Measurements from ENCODE around the gene CTSZ. TPM values are rescaled to one million over a fixed set of nuclear protein-coding genes. Genes with fewer than 3 reads are reported as not detected.

CTSZ gene
- polyA plus RNA-seq, 4 donors = 82.7 to 277 (median 183) TPM

- no peaks in the 10 kb centered on the region for H3K9me3 ChIP-seq (ENCODE audit: control insufficient read depth in 2 of 2, insufficient read depth in 1 of 2, low read depth in 1 of 2, low read length in 1 of 2)
- no peak overlapping the region for H3K27ac ChIP-seq (ENCODE audit: low read depth in 1 of 3, low read length in 2 of 3)
- peaks cover 0 to 10% (median 6%) of the 10 kb centered on the region in 3 donors for H3K4me1 ChIP-seq (ENCODE audit: control insufficient read depth in 3 of 3, insufficient read depth in 2 of 3, low read depth in 1 of 3, low read length in 2 of 3)
- peak overlapping the region; percentile 65 to 96 (median 87) for H3K4me3 ChIP-seq (ENCODE audit: low read depth in 1 of 3, low read length in 3 of 3)
- WGBS, 3 donors = 8 to 18% (median 18%) methylated on average over 29 of the region's 29 CpGs
- H3K27me3 ChIP-seq (ENCODE audit: control insufficient read depth in 3 of 3, insufficient read depth in 3 of 3, low read length in 3 of 3) = no peaks in the 10 kb centered on the region
- peaks cover 0 to 6% (median 3%) of the 10 kb centered on the region in 3 donors for H3K36me3 ChIP-seq (ENCODE audit: control insufficient read depth in 3 of 3, insufficient read depth in 2 of 3, low read depth in 1 of 3, low read length in 3 of 3)
- FAIRE-seq (no peak), DNase-seq (peak; percentile 31 to 69)
Observed at GRCh38 chr20:58981628-58982364, 25.3 kb downstream of the CTSZ start.

GRCh38 chr20:58980711-58981627 is 26.1 kb downstream of the CTSZ start, which contains the start of gene NELFCD:
Gene NELFCD, plus strand, starts transcription at chr20:58981256. Its CDS starts 54 bp downstream, at chr20:58981310.
- 2 to 4% (median 4%) methylated on average over 43 to 109 of the region's 109 CpGs for WGBS, 3 donors
- Histone ChIP-seq H3K27ac (ENCODE audit: low read depth in 1 of 3, low read length in 2 of 3) (peak within 1 kb of the TSS; percentile 56 to 88 (median 60)), H3K4me3 (ENCODE audit: low read depth in 1 of 3, low read length in 3 of 3) (peak within 1 kb of the TSS; percentile 67 to 96 (median 87)), H3K9me3 (ENCODE audit: control insufficient read depth in 2 of 2, insufficient read depth in 1 of 2, low read depth in 1 of 2, low read length in 1 of 2) (peaks cover 0 to 6% of the 10 kb centered on the region in 2 donors), H3K36me3 (ENCODE audit: control insufficient read depth in 3 of 3, insufficient read depth in 2 of 3, low read depth in 1 of 3, low read length in 3 of 3) (peaks cover 0 to under 1% (median 0%) of the 10 kb centered on the region in 3 donors), H3K4me1 (ENCODE audit: control insufficient read depth in 3 of 3, insufficient read depth in 2 of 3, low read depth in 1 of 3, low read length in 2 of 3) (peaks cover 0 to 10% (median 6%) of the 10 kb centered on the region in 3 donors), H3K27me3 (ENCODE audit: control insufficient read depth in 3 of 3, insufficient read depth in 3 of 3, low read length in 3 of 3) (no peaks in the 10 kb centered on the region)
- no peak for FAIRE-seq
- peak; percentile 86 to 95 for DNase-seq

GRCh38 chr20:58978351-58979190 is 28.5 kb downstream of the CTSZ start:
- Histone ChIP-seq H3K4me3 (ENCODE audit: low read depth in 1 of 3, low read length in 3 of 3) (no peak overlapping the region), H3K9me3 (ENCODE audit: control insufficient read depth in 2 of 2, insufficient read depth in 1 of 2, low read depth in 1 of 2, low read length in 1 of 2) (peaks cover 0 to 8% of the 10 kb centered on the region in 2 donors), H3K4me1 (ENCODE audit: control insufficient read depth in 3 of 3, insufficient read depth in 2 of 3, low read depth in 1 of 3, low read length in 2 of 3) (peaks cover 0 to 7% (median 6%) of the 10 kb centered on the region in 3 donors), H3K36me3 (ENCODE audit: control insufficient read depth in 3 of 3, insufficient read depth in 2 of 3, low read depth in 1 of 3, low read length in 3 of 3) (no peaks in the 10 kb centered on the region), H3K27me3 (ENCODE audit: control insufficient read depth in 3 of 3, insufficient read depth in 3 of 3, low read length in 3 of 3) (no peaks in the 10 kb centered on the region), H3K27ac (ENCODE audit: low read depth in 1 of 3, low read length in 2 of 3) (no peak overlapping the region)
- FAIRE-seq = no peak
- 56 to 64% (median 59%) methylated on average over 6 of the region's 6 CpGs for WGBS, 3 donors
- no peak for DNase-seq

DNA sequence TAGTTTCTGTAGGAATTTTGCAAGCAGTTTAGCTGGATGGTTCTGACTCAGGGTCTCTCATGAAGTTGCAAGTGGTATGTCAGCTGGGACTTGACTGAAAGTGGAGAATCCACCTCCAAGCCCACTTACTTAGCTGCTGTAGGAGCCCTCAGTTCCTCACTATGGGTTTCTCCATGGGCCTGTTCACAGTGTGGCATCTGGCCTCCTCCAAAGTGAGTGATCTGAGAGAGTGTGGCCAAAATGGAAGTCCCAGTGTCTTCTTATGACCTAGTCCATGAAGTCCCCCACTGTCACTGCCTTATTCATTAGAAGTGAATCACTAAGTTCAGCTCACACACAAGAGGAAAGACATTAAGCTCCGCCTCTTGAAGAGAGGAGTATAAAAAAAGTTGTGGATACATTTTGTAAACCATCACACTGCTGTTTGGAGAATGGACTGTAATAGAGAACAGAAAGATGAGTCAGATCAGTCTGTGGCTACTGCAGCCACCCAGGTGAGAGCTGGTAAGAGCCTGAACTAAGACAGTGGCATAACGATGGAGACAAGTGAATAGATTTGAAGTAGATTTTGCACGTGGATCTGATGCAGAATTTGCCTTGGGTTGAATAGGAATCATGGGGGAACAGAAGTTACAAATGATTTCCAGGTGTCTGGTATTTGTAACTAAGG is 30.9 kb downstream of the CTSZ start:
- no peaks in the 10 kb centered on the region for H3K4me1 ChIP-seq (ENCODE audit: control insufficient read depth in 3 of 3, insufficient read depth in 2 of 3, low read depth in 1 of 3, low read length in 2 of 3)
- no peaks in the 10 kb centered on the region for H3K36me3 ChIP-seq (ENCODE audit: control insufficient read depth in 3 of 3, insufficient read depth in 2 of 3, low read depth in 1 of 3, low read length in 3 of 3)
- peaks cover 0 to 8% of the 10 kb centered on the region in 2 donors for H3K9me3 ChIP-seq (ENCODE audit: control insufficient read depth in 2 of 2, insufficient read depth in 1 of 2, low read depth in 1 of 2, low read length in 1 of 2)
- no peaks in the 10 kb centered on the region for H3K27me3 ChIP-seq (ENCODE audit: control insufficient read depth in 3 of 3, insufficient read depth in 3 of 3, low read length in 3 of 3)
- no peak overlapping the region for H3K27ac ChIP-seq (ENCODE audit: low read depth in 1 of 3, low read length in 2 of 3)
- DNase-seq (no peak), FAIRE-seq (no peak)
- 86 to 88% (median 87%) methylated on average over 3 of the region's 3 CpGs for WGBS, 3 donors
- H3K4me3 ChIP-seq (ENCODE audit: low read depth in 1 of 3, low read length in 3 of 3) = no peak overlapping the region

- 90 to 95% (median 91%) methylated on average over 1 of the region's 1 CpG for WGBS, 3 donors
- no peaks in the 10 kb centered on the region for H3K4me1 ChIP-seq (ENCODE audit: control insufficient read depth in 3 of 3, insufficient read depth in 2 of 3, low read depth in 1 of 3, low read length in 2 of 3)
- DNase-seq (no peak), FAIRE-seq (no peak)
- H3K9me3 ChIP-seq (ENCODE audit: control insufficient read depth in 2 of 2, insufficient read depth in 1 of 2, low read depth in 1 of 2, low read length in 1 of 2) = peaks cover 0 to 8% of the 10 kb centered on the region in 2 donors
- H3K36me3 ChIP-seq (ENCODE audit: control insufficient read depth in 3 of 3, insufficient read depth in 2 of 3, low read depth in 1 of 3, low read length in 3 of 3) = no peaks in the 10 kb centered on the region
- H3K27ac ChIP-seq (ENCODE audit: low read depth in 1 of 3, low read length in 2 of 3) = no peak overlapping the region
- H3K27me3 ChIP-seq (ENCODE audit: control insufficient read depth in 3 of 3, insufficient read depth in 3 of 3, low read length in 3 of 3) = no peaks in the 10 kb centered on the region
- H3K4me3 ChIP-seq (ENCODE audit: low read depth in 1 of 3, low read length in 3 of 3) = no peak overlapping the region
Observed at GRCh38 chr20:58975353-58975752, 31.7 kb downstream of the CTSZ start.

GRCh38 chr20:58973866-58974265 is 33.2 kb downstream of the CTSZ start:
- 70 to 87% (median 84%) methylated on average over 3 of the region's 3 CpGs for WGBS, 3 donors
- DNase-seq = no peak

GRCh38 chr20:58973179-58973578 is 33.9 kb downstream of the CTSZ start:
- H3K36me3 ChIP-seq (ENCODE audit: control insufficient read depth in 3 of 3, insufficient read depth in 2 of 3, low read depth in 1 of 3, low read length in 3 of 3) = no peaks in the 10 kb centered on the region
- H3K27ac ChIP-seq (ENCODE audit: low read depth in 1 of 3, low read length in 2 of 3) = no peak overlapping the region
- 80 to 84% (median 81%) methylated on average over 4 of the region's 4 CpGs for WGBS, 3 donors
- FAIRE-seq = no peak
- no peaks in the 10 kb centered on the region for H3K4me1 ChIP-seq (ENCODE audit: control insufficient read depth in 3 of 3, insufficient read depth in 2 of 3, low read depth in 1 of 3, low read length in 2 of 3)
- peaks cover 0 to 8% of the 10 kb centered on the region in 2 donors for H3K9me3 ChIP-seq (ENCODE audit: control insufficient read depth in 2 of 2, insufficient read depth in 1 of 2, low read depth in 1 of 2, low read length in 1 of 2)
- no peak for DNase-seq
- H3K4me3 ChIP-seq (ENCODE audit: low read depth in 1 of 3, low read length in 3 of 3) = no peak overlapping the region
- H3K27me3 ChIP-seq (ENCODE audit: control insufficient read depth in 3 of 3, insufficient read depth in 3 of 3, low read length in 3 of 3) = no peaks in the 10 kb centered on the region

More at GRCh38 chr20:58973866-58974265, 33.2 kb downstream of the CTSZ start:
- no peaks in the 10 kb centered on the region for H3K27me3 ChIP-seq (ENCODE audit: control insufficient read depth in 3 of 3, insufficient read depth in 3 of 3, low read length in 3 of 3)
- no peaks in the 10 kb centered on the region for H3K4me1 ChIP-seq (ENCODE audit: control insufficient read depth in 3 of 3, insufficient read depth in 2 of 3, low read depth in 1 of 3, low read length in 2 of 3)
- H3K9me3 ChIP-seq (ENCODE audit: control insufficient read depth in 2 of 2, insufficient read depth in 1 of 2, low read depth in 1 of 2, low read length in 1 of 2) = peaks cover 0 to 8% of the 10 kb centered on the region in 2 donors
- no peak overlapping the region for H3K27ac ChIP-seq (ENCODE audit: low read depth in 1 of 3, low read length in 2 of 3)
- H3K4me3 ChIP-seq (ENCODE audit: low read depth in 1 of 3, low read length in 3 of 3) = no peak overlapping the region
- H3K36me3 ChIP-seq (ENCODE audit: control insufficient read depth in 3 of 3, insufficient read depth in 2 of 3, low read depth in 1 of 3, low read length in 3 of 3) = no peaks in the 10 kb centered on the region
- FAIRE-seq = no peak

All from small intestine (tissue), 7 donors.